Panc1 (cell line): Measurements from ENCODE around the gene TRIM44. TPM values are rescaled to one million over a fixed set of nuclear protein-coding genes. Genes with fewer than 3 reads are reported as not detected.
"Not testable (repeated sequence)": the region's sequence is repeated elsewhere in the genome, so short reads cannot be mapped to it uniquely, and the experiment has no call there.

Experiments
- ATAC-seq: fragments of 200-7000 bp; cut with Tn5 transposase; 2 replicates; pipeline ENCODE4 v1.9.1; 2020; ENCODE audit warnings: mild to moderate bottlenecking, moderate library complexity
- BruUV-seq: library from RNA; stranded (reverse); fragments of 400-500 nt; replicated peaks from 2 replicates; lab custom pipeline; 2021; lab: Mats Ljungman, UMichigan
- CTCF ChIA-PET: fragments of 300-600 bp; sonication (Branson Sonifier 250); formaldehyde crosslinking; loops from one replicate; lab custom pipeline; 2022; ENCODE audit warnings: antibody characterized with exemption; lab: Charles Lee
- POLR2A ChIA-PET: fragments of 300-600 bp; sonication (Branson Sonifier 250); formaldehyde crosslinking; loops from one replicate; lab custom pipeline; 2022; ENCODE audit warnings: antibody characterized with exemption; lab: Charles Lee
- DNase-seq: peaks from one replicate; pipeline ENCODE4 v3.0.0-alpha.2; 2010; ENCODE audit warnings: low read depth, low spot score
- H3K27ac ChIP-seq: 2 replicates; pipeline ENCODE4 v1.5.1; 2011; ENCODE audit warnings: mild to moderate bottlenecking, low read length, inconsistent platforms
- H3K27me3 ChIP-seq: fragments of 200-500 bp; sonication (Bioruptor generic); 2 replicates; pipeline ENCODE4 v1.6.0; 2014; ENCODE audit warnings: low read length, inconsistent platforms; ENCODE audit not compliant: control insufficient read depth, insufficient read depth
- H3K36me3 ChIP-seq: fragments of 200-500 bp; sonication (Bioruptor generic); 2 replicates; pipeline ENCODE4 v1.5.1; 2014; ENCODE audit warnings: inconsistent platforms, mild to moderate bottlenecking, low read length, moderate library complexity; ENCODE audit not compliant: control insufficient read depth, insufficient read depth
- H3K4me1 ChIP-seq: 2 replicates; pipeline ENCODE4 v1.5.1; 2011; ENCODE audit warnings: inconsistent platforms, mild to moderate bottlenecking, low read length, moderate library complexity; ENCODE audit not compliant: control insufficient read depth, insufficient read depth
- H3K4me3 ChIP-seq, 2 experiments: 2 replicates each; pipeline ENCODE4 v1.5.1; 2011 to 2012; ENCODE audit warnings: low read depth in 2 of 2, low read length in 2 of 2, mild to moderate bottlenecking in 2 of 2, inconsistent platforms in 1 of 2, moderate library complexity in 1 of 2
- H3K9me3 ChIP-seq: fragments of 200-500 bp; sonication (Bioruptor generic); 2 replicates; pipeline ENCODE4 v1.5.1; 2014; ENCODE audit warnings: low read depth, mild to moderate bottlenecking, inconsistent platforms, low read length, moderate library complexity; ENCODE audit not compliant: control insufficient read depth, insufficient read depth
- POLR2AphosphoS5 ChIP-seq: IDR thresholded peaks from 2 replicates; pipeline ENCODE4 v1.6.1; 2012; ENCODE audit warnings: mild to moderate bottlenecking, low read depth, low read length, moderate library complexity
- SIN3A ChIP-seq: IDR thresholded peaks from 2 replicates; pipeline ENCODE4 v1.6.1; 2012; ENCODE audit warnings: low read depth, mild to moderate bottlenecking, low read length, moderate library complexity, borderline replicate concordance; ENCODE audit not compliant: insufficient read depth
- TCF7L2 ChIP-seq: IDR thresholded peaks from 2 replicates; pipeline ENCODE4 v1.6.1; 2011; ENCODE audit warnings: mild to moderate bottlenecking, low read depth, low read length, inconsistent platforms
- in situ Hi-C: cut with HindIII; loops from 2 replicates; pipeline ENCODE4 v1.10.0; 2016; ENCODE audit warnings: low sequenced_read_pairs, low pct_unique_long_range_greater_than_20kb
- intact Hi-C: fragments of 100-400 bp; cut with micrococcal nuclease; formaldehyde crosslinking; loops from one replicate; pipeline ENCODE4 v1.10.0; 2022; ENCODE audit not compliant: unreplicated experiment
- total RNA-seq: library from RNA; stranded (reverse); gene quantifications from one replicate; pipeline ENCODE4 v1.2.1, GENCODE V29; 2021; ENCODE audit not compliant: unreplicated experiment
- TF ChIP-seq, protein P1 (sequence below): fragments of 450-650 bp; IDR thresholded peaks from 2 replicates; pipeline ENCODE4 v1.5.1; 2017; ENCODE audit warnings: mild to moderate bottlenecking
- TF ChIP-seq, protein P2 (sequence below), 2 experiments: IDR thresholded peaks; 2 replicates each; pipeline ENCODE4 v1.6.1; 2011 to 2012; ENCODE audit warnings: low read depth in 2 of 2, control low read depth in 1 of 2, low read length in 1 of 2, mild to moderate bottlenecking in 1 of 2, moderate library complexity in 1 of 2; ENCODE audit not compliant: insufficient read depth in 1 of 2

Gene TRIM44
- total RNA-seq, 1 experiment from 2014 or later: 80.3 TPM

DNA sequence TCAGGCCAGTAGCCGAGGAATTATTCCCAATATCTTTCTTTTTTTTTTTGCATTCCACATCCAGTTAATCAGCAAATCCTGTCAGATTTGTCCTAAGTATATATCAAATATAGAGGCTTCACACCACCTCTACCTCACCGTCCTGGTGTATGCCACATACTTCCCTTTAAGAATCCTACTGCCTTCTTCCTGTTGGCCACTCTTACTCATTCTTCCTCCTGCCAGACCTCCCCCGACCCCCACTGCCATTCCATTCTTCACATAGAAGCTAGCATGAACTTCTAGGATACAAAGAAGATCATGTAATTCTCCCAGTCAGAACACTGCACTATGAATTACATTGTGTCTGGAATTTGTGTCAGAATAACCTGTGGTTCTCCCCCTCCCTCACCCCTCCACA, 89.5 kb downstream of the TRIM44 start:
- Histone ChIP-seq H3K27me3 (no peaks in the 10 kb centered on the region), H3K9me3 (no peaks in the 10 kb centered on the region), H3K4me3 (no peak overlapping the region), H3K27ac (no peak overlapping the region), H3K36me3 (no peaks in the 10 kb centered on the region; the same call in 1 of the 2 replicates), H3K4me1 (no peaks in the 10 kb centered on the region)
- no peak for DNase-seq
- intact Hi-C loops: no loop called here
- in situ Hi-C loops: no loop called here
- BruUV-seq: no TSS peak
- TF ChIP-seq SIN3A: no peak
- TF ChIP-seq, protein P1, sequence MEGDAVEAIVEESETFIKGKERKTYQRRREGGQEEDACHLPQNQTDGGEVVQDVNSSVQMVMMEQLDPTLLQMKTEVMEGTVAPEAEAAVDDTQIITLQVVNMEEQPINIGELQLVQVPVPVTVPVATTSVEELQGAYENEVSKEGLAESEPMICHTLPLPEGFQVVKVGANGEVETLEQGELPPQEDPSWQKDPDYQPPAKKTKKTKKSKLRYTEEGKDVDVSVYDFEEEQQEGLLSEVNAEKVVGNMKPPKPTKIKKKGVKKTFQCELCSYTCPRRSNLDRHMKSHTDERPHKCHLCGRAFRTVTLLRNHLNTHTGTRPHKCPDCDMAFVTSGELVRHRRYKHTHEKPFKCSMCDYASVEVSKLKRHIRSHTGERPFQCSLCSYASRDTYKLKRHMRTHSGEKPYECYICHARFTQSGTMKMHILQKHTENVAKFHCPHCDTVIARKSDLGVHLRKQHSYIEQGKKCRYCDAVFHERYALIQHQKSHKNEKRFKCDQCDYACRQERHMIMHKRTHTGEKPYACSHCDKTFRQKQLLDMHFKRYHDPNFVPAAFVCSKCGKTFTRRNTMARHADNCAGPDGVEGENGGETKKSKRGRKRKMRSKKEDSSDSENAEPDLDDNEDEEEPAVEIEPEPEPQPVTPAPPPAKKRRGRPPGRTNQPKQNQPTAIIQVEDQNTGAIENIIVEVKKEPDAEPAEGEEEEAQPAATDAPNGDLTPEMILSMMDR: no peak
- TF ChIP-seq POLR2AphosphoS5: no peak
- no peak for TF ChIP-seq TCF7L2
- TF ChIP-seq, protein P2, sequence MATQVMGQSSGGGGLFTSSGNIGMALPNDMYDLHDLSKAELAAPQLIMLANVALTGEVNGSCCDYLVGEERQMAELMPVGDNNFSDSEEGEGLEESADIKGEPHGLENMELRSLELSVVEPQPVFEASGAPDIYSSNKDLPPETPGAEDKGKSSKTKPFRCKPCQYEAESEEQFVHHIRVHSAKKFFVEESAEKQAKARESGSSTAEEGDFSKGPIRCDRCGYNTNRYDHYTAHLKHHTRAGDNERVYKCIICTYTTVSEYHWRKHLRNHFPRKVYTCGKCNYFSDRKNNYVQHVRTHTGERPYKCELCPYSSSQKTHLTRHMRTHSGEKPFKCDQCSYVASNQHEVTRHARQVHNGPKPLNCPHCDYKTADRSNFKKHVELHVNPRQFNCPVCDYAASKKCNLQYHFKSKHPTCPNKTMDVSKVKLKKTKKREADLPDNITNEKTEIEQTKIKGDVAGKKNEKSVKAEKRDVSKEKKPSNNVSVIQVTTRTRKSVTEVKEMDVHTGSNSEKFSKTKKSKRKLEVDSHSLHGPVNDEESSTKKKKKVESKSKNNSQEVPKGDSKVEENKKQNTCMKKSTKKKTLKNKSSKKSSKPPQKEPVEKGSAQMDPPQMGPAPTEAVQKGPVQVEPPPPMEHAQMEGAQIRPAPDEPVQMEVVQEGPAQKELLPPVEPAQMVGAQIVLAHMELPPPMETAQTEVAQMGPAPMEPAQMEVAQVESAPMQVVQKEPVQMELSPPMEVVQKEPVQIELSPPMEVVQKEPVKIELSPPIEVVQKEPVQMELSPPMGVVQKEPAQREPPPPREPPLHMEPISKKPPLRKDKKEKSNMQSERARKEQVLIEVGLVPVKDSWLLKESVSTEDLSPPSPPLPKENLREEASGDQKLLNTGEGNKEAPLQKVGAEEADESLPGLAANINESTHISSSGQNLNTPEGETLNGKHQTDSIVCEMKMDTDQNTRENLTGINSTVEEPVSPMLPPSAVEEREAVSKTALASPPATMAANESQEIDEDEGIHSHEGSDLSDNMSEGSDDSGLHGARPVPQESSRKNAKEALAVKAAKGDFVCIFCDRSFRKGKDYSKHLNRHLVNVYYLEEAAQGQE (IDR thresholded peaks at IDR 0.05; ENCODE audit: insufficient read depth in 1 of 2, low read depth in 2 of 2, low read length in 1 of 2): no peak
- POLR2A ChIA-PET: no interaction called here
- ATAC-seq: no peak
- CTCF ChIA-PET: no interaction called here

DNA sequence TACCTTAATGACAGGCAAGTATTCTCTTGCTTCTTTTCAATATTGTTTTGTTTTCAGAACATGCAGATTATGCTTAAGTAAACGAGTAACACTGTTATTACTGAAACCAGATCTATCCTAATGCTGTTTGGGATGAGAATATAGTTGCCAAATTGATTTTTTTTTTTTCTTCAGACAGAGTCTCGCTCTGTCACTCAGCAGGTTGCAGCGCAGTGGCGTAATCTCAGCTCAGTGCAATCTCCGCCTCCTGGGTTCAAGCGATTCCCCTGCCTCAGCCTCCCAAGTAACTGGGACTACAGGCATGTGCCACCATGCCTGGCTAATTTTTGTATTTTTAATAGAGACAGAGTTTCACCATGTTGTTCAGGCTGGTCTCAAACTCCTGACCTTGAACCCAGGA, 91.0 kb downstream of the TRIM44 start:
- in situ Hi-C loops, H3K27ac ChIP-seq, DNase-seq, H3K4me3 ChIP-seq, H3K4me1 ChIP-seq, BruUV-seq, ATAC-seq, intact Hi-C loops, H3K36me3 ChIP-seq, CTCF ChIA-PET, H3K9me3 ChIP-seq, POLR2A ChIA-PET, H3K27me3 ChIP-seq: not testable (repeated sequence)

DNA sequence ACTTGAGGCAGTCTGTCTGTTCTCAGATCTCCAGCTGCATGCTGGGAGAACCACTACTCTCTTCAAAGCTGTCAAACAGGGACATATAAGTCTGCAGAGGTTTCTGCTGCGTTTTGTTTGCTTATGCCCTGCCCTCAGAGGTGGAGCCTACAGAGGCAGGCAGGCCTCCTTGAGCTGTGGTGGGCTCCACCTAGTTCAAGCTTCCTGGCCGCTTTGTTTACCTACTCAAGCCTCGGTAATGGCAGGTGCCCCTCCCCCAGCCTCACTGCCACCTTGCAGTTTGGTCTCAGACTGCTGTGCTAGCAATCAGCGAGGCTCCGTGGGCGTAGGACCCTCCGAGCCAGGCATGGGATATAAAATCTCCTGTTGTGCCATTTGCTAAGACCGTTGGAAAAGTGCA, 97.4 kb downstream of the TRIM44 start:
- POLR2A ChIA-PET, BruUV-seq, H3K27me3 ChIP-seq, H3K4me3 ChIP-seq, H3K27ac ChIP-seq, H3K36me3 ChIP-seq, H3K9me3 ChIP-seq, H3K4me1 ChIP-seq, DNase-seq, CTCF ChIA-PET, ATAC-seq, in situ Hi-C loops, intact Hi-C loops: not testable (repeated sequence)
